ENCODE results near the gene MITF.

The MITF gene

GRCh38 chr3:69761896-69762767 lies 22.9 kb downstream of the MITF start:
- peak; percentile 10 for DNase-seq

- no peak for DNase-seq
Observed at GRCh38 chr3:69762768-69763229, 23.5 kb downstream of the MITF start.

GRCh38 chr3:69763458-69763857 lies 24.2 kb downstream of the MITF start:
- no peak for DNase-seq

GRCh38 chr3:69764121-69764741 lies 25.0 kb downstream of the MITF start:
- peak; percentile 67 for DNase-seq

GRCh38 chr3:69764861-69765260 lies 25.6 kb downstream of the MITF start:
- no peak for DNase-seq

- DNase-seq = no peak
Observed at GRCh38 chr3:69766638-69767037, 27.4 kb downstream of the MITF start.

- no peak for DNase-seq
Observed at GRCh38 chr3:69767571-69767970, 28.3 kb downstream of the MITF start.

GRCh38 chr3:69768438-69768837 lies 29.2 kb downstream of the MITF start:
- DNase-seq = no peak

- DNase-seq = no peak
Observed at GRCh38 chr3:69770219-69770618, 31.0 kb downstream of the MITF start.

- no peak for DNase-seq
Observed at GRCh38 chr3:69770976-69771634, 31.8 kb downstream of the MITF start.

GRCh38 chr3:69772152-69772867 lies 33.0 kb downstream of the MITF start:
- DNase-seq = no peak

- DNase-seq = no peak
Observed at GRCh38 chr3:69774029-69774428, 34.8 kb downstream of the MITF start.

GRCh38 chr3:69775751-69776150 lies 36.5 kb downstream of the MITF start:
- DNase-seq = no peak

- peak; percentile 75 for DNase-seq
Observed at GRCh38 chr3:69776289-69776688, 37.0 kb downstream of the MITF start.

- DNase-seq = peak; percentile 67
Observed at GRCh38 chr3:69776920-69777581, 37.8 kb downstream of the MITF start.

- peak; percentile 67 for DNase-seq
Observed at GRCh38 chr3:69777582-69777967, 38.3 kb downstream of the MITF start.

GRCh38 chr3:69781593-69781992 lies 42.3 kb downstream of the MITF start:
- DNase-seq = no peak

GRCh38 chr3:69784954-69785514 lies 45.8 kb downstream of the MITF start:
- no peak for DNase-seq

GRCh38 chr3:69785769-69786320 lies 46.6 kb downstream of the MITF start:
- DNase-seq = no peak

GRCh38 chr3:69786854-69787253 lies 47.6 kb downstream of the MITF start:
- no peak for DNase-seq

- DNase-seq = peak; percentile 17
Observed at GRCh38 chr3:69787436-69788168, 48.3 kb downstream of the MITF start.
